Stimulated activated CD4-positive, alpha-beta T cell treated with anti-CD3 and anti-CD28 coated beads, Interleukin-12 subunit alpha, Interleukin-12 subunit beta, amount 100 ng/mL, for 24 hours (primary cell): ENCODE results near the gene FFAR2.
A peak's percentile ranks its signal among the peaks of the same experiment; 100 is the strongest.

ENCODE experiments used
- DNase-seq, 2 experiments: peaks; one replicate each; pipeline ENCODE4 v3.0.0-alpha.2; 2020; ENCODE audit warnings: low read depth in 2 of 2

FFAR2 gene

DNA sequence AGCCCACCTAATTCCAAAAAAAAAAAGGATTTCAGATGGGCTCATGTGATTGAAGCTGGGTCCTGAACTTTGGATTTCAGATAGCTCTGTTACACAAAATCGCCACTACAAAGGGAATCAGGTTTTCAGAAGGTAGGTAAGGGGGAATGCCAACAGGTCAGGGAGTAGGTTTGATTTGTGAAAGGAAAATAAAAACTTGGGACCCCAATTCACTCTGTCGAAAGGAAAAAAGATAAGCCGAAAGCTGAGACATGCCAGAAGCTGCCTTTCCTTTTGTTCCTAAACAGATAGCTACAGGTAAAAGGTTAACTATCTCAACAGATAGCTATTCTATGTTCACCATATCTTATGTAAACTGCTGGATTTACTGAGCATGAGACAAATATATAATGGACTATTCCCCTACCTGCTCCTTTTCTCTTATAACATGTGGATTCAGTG lies 38.2 kb downstream of the FFAR2 start:
- no peak for DNase-seq

DNA sequence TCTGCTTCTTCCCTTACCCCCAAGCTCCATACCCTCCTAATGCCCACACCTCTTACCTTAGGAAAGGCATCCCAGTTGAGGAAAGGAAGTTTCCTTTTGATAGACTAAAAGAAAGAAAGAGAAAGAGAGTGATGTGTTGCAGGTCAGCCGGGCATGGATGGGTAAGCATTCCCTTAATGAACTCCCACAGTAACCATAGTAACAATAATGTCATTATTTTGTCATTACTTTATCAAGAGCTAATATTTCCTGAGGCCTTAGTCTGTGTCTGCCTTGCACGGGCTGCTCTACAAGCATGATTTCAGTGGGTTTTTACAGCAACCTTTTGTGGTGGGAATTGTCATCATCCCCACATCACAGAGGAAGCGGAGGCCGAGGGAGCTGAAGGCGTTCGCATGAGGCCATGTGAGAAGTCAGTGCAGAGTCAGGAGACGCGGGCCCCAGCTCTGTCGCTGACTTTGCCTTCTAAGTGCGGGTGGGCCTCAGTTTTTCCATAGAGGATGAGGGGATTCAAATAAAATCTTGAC lies 39.7 kb downstream of the FFAR2 start:
- no peak for DNase-seq

DNA sequence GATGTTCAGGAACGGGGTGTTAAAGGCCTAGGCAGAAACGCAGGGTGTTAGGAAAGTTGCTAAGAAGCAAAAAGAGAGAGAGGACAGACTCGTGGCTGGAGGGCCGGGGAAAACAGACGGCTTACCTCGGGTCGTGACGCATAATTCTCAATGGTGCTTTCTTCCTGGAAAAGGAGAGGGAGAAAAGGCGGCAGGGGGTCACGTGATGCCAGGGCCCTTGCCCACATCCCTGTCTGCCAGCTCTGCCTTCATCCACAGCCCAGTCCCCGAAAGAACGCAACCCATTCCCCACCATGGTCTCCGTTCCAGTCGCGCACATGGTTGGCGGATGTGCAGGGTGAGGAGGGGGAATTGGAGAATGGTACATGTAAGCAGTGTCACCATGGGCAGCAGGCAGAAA lies 40.6 kb downstream of the FFAR2 start:
- no peak for DNase-seq

DNA sequence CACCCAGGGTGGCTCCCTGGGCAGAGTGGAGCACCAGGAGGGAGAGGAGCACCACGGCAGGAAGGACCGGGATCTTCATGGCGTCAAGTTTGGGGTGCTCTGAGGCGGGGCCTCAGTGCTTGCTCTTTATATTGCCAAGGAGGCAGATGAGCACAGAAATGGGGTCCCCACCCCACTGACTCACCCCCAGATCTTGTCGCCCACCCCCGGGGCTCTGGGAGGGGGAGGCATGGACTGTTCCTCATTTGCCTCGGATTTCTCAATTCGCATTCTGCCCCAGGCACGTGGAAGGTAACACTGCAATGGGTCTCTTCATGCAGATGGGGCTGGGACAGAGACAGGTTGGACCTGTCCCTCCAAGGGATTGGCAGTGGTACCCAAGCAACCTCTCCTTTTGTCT lies 42.3 kb downstream of the FFAR2 start, which contains the start of gene KRTDAP:
KRTDAP (minus strand) TSS at position 101 of the 400 bp plus-strand sequence; CDS start at position 79, 22 bp downstream.
- no peak for DNase-seq

DNA sequence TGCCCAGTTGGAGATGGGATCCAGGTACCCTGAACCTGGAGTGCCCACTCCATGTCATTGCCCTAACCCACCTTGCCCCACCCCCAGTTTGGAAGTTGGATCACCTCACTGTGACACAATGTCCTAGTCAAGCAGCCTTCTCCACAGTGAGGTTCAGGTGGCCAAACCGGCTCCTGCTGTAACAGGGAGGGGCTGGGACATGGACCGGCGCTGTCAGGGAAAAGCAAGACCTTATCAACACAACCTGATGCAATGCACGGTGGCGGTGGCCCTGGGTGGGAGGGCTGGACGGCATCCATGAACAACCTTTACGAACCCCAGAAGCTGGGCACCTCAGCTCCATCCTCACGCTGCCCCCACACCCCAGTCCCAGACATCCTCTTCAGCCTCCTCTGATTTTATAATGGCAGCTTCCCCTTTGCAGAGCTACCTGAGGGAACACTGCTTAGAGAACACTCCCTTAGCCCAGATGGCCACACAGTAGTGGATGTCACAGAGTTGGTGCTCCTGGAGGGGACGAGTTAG lies 43.8 kb downstream of the FFAR2 start:
- no peak for DNase-seq

DNA sequence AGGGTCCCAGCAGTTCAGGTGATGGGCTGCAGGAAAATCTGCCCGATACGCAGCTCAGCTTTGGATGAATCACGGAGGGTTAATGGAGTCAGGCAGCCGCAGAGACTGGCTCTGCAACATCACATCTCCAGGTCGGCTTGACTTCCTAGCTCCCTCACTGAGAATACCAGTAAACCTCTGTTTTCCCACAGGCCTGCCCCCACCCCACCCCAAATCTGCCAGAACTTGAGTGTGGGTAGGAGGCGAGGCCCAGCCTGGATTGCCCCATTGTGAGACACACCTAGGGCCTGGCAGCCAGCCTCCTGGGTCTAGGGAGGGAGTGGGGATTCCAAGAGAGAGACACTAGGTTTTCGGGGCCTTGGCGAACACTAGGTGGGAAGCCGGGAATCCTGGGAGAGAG lies 45.9 kb downstream of the FFAR2 start:
- no peak for DNase-seq

DNA sequence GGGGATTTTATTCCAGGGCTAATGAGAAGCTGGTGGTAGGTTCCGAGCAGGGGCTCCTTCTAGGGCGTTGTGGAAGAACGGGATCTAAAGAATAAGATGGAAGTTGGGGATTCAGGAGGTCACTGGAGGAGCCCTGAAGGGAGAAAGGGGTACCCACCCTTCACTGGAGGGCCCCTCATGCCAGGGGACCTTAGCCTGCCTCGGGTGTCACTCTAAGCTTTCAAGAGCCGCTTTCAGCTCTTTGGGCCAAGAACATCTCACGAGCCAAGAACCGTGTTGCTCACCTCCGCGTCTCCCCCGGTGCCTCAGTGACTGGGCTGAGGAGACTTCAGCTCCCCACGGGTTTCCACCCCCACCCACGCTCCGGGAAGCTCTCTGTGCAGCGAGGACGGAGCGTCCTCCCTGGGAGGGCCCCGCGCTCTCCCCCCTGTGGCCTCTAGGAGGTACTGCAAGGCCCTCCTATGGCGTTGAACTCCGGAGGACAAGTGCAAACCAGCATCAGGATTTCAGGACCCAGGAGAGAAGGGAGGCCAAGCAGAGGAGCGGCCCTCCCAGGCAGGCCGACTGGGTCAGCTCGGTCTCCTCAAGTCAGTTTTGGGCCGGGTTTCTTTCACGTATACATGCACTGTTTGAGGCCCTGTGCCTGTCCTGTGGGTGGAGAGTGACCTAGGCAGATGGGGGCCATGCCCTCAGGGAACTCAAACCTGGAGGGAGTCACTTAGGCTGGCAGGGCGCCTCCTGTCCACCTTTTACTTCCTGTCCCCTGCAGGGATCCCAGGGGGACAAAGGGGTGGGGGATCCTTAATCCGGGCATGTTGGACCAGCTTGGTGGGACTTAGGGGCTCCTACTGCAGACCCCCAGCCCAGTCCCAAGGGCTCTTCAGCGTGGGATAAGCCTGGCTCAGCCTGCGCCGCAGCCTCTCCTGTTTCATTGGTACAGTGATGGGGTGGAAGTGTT lies 47.3 kb downstream of the FFAR2 start:
- peak; percentile 60 to 78 for DNase-seq

DNA sequence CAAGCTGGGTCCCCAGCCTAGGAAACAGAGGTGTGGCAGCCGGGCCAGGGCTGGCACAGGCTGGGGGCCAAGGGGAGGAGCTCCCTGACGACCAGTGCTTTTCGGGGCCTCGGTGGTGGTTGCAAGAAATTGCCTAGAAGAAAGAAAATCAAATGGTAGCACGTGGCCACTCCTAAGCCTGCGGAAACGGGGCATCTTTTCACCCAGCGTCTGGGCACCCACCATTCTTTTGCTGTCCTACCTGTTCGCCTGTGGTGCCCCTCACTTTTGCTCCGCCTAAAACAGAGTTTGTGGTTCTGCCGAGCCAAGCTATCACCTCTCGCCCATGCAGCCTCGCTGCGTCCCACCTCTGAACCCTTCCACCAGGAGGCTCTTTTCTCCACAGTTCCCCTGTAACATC lies 49.3 kb downstream of the FFAR2 start:
- no peak for DNase-seq

DNA sequence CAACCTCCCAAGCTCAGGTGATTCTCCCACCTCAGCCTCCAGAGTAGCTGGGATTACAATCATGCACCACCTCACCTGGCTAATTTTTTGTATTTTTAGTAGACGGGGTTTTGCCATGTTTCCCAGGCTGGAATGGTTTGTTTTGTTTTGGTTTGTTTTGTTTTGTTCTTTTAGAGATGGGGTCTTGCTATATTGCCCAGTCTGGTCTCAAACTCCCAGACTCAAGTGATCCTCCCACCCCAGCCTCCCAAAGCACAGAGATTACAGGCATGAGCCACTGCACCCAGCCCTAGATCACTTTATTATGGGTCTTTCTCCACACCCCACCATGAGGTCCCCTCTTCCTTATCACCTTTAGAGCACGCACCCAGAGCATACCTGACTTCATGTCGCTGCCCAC lies 50.2 kb downstream of the FFAR2 start:
- no peak for DNase-seq

DNA sequence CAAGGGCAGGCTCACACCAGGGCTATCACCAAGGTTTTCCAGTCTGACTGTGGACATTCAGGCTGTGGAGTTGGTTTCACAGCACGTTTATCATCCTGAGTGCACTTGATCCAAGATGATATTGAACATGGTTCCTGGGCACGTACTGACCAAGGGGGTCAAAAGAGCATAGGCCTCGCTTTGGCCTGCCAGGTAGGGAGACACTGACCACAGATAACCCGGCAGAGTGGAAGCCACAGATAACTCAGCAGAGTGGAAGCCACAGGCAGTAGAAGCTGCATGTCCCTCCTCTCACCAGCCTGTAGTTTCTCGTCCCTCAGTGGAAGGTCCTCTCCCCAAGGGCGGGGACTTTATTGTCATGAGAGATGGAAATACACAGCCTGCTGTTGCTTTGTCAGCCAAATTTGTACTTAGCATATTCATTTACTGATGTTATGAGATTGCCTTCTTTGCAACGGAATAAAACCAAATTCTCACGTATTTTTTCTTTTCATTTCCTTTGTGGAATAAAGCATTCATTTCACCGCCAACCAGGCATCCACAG lies 51.0 kb downstream of the FFAR2 start:
- DNase-seq: no peak

DNA sequence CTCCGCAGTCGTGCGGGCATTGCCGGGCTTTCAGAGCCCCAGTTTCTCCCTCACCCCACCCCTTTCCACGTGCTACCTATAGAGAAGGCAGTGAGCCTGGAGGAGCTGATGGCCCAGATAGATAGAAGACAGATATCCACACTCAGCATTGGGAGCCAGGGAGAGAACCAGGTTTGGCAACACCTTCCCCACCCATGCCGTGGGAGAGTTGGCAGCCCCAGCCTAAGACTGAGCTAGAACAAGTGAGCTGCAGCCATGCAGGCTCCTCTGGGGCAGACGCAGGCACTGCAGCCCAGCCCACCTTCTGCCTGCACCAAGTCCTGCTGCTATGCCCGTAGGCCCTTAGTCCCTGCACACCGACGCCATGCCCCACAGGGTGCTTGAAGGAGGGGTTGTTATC lies 52.6 kb downstream of the FFAR2 start:
- DNase-seq: no peak
